ENCODE results near the gene SORT1.

GRCh38 chr1:109331113-109331512 lies 66.6 kb downstream of the SORT1 start:
- TF ChIP-seq POLR2AphosphoS5 (IDR thresholded peaks at IDR 0.05) (no peak), CTCF (IDR thresholded peaks at IDR 0.05) (no peak), EP300 (IDR thresholded peaks at IDR 0.05) (no peak), POLR2A (IDR thresholded peaks at IDR 0.05) (no peak)
